Urothelium cell line (cell line): ENCODE results near the gene CTNND2.
A peak's percentile ranks its signal among the peaks of the same experiment; 100 is the strongest.

Experiments used
- DNase-seq: peaks from one replicate; pipeline ENCODE4 v3.0.0; 2011; ENCODE audit warnings: low spot score, mixed read lengths
- FAIRE-seq: peaks from 2 replicates; lab custom pipeline; 2011; peaks lifted over from hg19 to GRCh38; lab: Jason Lieb, UNC

Gene CTNND2

DNA sequence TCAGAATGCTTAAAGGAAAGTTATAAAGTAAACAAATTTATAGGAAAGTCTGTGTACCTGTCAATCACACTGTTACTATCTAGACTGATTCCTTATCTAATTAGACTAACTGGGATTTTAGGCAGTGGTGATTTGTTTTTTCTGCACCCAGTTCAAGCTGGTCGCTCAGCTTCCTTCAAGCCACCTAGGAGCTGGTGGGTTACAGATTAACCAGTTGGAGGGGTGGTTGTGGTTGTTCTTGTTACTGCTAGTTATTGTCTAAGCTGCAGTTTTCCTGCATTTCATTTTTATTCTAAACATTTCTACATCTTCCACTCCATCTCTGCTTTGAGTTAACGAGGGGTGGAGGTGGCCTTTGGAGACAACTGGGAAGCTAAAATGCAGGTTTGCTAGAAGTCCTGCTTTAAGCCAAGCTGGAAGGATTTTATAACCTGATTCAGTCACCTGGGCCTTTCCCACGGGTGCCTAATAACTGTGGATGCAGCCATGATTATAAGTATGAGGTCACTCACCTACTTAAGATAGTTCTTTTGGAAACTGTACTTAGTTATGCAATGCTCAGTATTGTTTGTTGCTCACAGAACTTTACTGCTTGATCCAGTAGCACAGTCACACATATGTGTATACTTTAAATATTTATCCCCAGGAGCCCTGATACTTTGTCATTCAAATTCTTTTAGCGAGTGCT, 839.3 kb downstream of the CTNND2 start:
- no peak for FAIRE-seq
- no peak for DNase-seq

- no peak for FAIRE-seq
- peak; percentile 63 for DNase-seq
Measured at GRCh38 chr5:11062397-11062796, 841.8 kb downstream of the CTNND2 start.

DNA sequence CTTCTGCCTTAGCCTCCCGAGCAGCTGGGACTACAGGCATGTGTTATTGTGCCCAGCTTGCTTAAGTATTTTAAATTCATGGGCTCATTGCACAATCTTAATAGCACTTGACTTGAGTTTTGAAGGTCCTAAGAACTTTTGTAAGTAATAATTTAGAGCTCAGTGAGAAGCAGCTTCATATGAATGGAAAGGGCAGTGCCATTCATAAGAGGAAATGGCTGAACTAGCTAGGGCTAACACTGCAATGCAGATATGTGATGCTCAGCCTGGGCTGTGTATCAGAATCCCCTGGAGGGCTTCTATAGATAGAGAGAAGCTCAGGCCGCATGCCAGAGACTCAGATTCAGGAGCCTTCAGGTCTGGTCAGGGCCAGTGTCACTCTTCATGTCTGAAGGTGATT, 847.7 kb downstream of the CTNND2 start:
- FAIRE-seq, result no peak

DNA sequence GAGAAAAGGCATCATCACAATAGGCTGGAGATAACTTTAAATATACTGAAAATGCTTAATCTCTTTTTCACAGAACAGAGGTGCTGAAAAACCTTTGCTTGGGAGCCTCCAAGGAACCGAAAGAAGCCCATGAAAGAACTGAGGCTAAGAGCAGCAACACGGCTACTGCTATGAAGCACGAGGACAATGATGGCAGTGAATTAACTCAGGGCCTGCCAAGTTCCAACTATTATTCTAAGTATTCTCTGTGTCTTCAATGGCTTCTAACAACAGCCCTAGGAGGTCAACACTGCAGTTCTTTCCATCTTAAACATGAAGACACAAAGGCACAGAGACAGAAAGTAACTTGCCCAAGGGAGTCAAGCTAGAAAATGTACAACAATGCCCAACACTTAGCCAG, 850.2 kb downstream of the CTNND2 start:
- DNase-seq, result no peak
- FAIRE-seq, result no peak

More for the DNA sequence above, 847.7 kb downstream of the CTNND2 start:
- no peak for DNase-seq

DNA sequence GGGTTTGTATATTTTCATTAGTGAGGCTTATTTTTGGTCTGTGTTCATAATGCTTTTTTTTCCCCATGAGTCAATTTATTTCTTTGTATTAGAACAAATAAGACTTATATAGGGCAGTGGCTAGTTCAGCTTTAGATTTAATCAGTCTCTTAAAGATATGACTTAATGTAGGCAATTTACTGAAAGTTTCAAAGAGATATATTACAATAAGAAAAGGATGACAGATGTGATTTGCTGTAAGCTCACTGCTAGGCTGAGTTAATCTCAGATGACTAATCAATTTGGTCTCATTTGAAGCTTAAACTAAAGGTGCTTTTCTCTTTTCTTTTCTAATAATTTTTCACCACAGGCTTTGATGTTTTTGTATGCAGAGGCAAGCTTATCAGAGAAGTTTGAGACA, 851.4 kb downstream of the CTNND2 start:
- FAIRE-seq (no peak), DNase-seq (no peak)

GRCh38 chr5:11050596-11051304, 853.5 kb downstream of the CTNND2 start:
- FAIRE-seq (no peak), DNase-seq (no peak)

DNA sequence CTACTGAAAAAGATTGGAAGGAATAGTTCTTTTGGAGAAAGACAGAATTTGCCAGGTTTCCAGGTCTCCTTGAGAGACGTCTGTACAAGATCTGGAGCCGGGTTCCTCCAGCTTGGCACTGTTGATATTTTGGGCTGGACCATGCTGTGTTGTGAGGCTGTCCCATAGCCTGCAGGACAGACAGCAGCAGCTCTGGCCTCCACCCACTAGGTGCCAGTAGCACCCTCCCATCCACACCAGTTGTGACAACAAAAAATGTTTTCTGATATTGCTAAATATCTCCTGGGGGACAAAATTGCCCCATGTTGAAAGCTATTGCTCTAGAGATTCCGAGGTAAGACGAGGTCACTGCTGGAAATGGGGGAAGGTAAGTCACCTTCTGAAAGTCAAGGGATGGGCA, 855.5 kb downstream of the CTNND2 start:
- DNase-seq (no peak), FAIRE-seq (peak; percentile 50)

DNA sequence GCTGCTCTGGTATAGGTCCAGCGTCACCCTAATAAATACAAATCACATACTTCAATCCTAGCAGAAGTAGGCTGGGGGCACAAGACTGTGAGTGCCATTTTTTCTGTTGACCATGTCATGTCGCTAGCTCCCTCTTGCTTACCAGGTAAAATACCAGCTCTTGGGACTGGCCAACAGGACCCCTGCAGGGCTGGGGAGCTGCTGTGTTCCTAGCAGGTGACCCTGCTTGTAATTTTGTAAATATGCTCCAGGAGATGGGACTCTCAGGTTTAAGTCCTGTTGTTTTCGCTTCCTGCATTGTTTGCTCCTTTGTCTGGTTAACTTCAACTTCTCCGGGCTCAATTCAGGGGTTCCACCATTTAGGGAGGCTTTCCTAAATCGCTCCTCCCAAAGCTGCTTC, 856.6 kb downstream of the CTNND2 start:
- DNase-seq (no peak), FAIRE-seq (no peak)

DNA sequence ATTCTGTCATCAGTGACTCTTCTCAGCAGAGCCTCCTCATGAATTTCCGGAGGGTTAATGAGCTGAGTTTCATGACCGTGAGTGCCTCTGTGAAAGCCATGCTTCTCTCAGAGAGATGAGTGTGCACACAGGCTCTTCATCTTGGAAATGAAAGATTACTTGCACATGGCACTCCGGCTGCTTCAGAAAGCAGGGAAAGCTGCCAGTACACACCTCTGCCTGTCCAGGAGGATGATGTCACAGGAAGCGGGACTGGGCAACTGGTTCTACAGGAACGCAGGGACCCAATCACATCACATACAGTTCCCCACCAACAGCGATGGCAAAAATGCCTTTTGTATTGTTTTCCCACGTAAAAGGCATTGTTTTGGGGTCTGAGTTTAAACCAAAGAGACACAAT, 857.2 kb downstream of the CTNND2 start:
- FAIRE-seq (peak; percentile 65), DNase-seq (peak; percentile 39)

GRCh38 chr5:11046160-11046559, 858.1 kb downstream of the CTNND2 start:
- DNase-seq, result no peak
- FAIRE-seq, result no peak

GRCh38 chr5:11045411-11045810, 858.8 kb downstream of the CTNND2 start:
- DNase-seq (no peak), FAIRE-seq (no peak)

GRCh38 chr5:11044581-11044980, 859.7 kb downstream of the CTNND2 start:
- FAIRE-seq (no peak), DNase-seq (no peak)

GRCh38 chr5:11043881-11044280, 860.4 kb downstream of the CTNND2 start:
- FAIRE-seq, result peak; percentile 81
- DNase-seq, result no peak

DNA sequence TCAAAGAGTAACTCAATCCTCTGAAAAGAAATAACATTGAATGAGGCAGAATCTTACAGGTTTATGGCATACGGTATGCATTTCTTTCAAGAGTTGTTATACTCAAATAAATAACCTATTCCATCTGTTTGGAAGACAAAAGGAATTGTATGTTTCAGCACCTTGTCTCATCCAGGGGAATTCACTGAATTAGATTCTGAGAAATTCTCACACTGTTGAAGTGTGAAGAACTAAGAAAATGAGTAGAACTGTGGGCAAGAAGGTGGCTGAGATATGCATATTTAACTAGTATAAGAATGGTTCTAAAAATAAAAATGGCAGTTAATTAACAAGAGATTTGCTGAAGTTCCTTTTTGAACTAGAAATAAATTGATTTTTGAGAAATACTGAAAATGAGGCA, 863.9 kb downstream of the CTNND2 start:
- DNase-seq (no peak), FAIRE-seq (no peak)

GRCh38 chr5:11038772-11039171, 865.5 kb downstream of the CTNND2 start:
- no peak for FAIRE-seq
- DNase-seq, result no peak

GRCh38 chr5:11037941-11038340, 866.3 kb downstream of the CTNND2 start:
- no peak for DNase-seq
- no peak for FAIRE-seq

DNA sequence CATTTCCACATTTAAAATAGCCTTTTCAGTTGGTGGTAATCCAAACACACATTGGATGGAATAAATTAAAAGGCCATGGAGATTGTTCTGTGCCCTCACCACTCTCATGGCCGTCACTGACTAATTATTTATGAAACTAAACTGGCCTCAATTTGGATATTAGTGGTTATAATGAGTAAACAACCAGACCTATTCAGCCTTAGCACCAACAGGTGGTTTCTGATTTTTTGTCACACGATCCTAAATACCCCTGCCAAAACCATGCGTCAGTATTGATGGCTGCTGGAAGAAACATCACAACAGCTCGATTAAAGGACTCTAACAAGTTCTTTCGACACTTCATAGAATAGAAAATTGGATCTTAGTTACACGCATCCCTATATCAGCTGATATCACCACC, 867.2 kb downstream of the CTNND2 start:
- no peak for FAIRE-seq
- DNase-seq, result no peak

DNA sequence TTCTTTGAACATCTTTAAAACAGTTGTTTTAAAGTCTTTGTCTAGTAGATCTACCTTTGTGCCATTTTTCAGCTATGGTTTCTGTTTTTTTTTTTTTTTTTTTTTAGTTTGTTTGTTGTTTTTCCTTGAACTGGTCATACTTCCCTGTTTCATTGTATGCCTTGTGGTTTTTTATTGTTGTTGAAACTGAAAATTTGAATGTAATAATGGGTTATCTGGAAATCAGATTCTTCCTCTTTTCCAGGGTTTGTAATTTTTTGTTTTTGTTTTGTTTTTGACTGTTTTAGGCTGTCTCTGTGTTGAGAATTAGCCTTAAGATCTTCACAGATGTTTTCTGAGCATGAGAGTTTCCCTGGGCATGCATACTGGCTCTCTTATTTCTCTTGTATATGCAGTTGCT, 873.6 kb downstream of the CTNND2 start:
- FAIRE-seq, result no peak
- DNase-seq, result no peak

DNA sequence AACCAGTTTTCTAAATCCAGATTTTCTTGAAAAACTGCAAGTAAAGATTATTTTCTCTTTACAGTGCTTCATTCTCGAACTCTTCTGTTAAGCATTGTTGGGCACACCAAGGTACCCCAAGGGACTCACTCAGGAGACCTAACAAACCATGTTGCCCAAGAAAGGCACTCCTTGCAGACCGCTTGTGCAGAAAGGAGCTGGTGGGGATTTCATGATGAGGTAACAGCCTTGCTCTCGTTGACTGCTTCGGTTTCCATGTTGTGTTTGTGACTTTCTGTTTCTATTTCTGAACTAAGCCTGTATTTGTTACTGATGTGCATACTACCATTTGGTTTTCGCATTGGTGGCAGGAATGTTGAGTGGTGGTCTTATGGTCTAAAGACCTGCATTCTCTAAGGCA, 876.6 kb downstream of the CTNND2 start:
- DNase-seq, result no peak
- no peak for FAIRE-seq

- DNase-seq (no peak), FAIRE-seq (no peak)
Measured at GRCh38 chr5:11026543-11026942, 877.7 kb downstream of the CTNND2 start.

DNA sequence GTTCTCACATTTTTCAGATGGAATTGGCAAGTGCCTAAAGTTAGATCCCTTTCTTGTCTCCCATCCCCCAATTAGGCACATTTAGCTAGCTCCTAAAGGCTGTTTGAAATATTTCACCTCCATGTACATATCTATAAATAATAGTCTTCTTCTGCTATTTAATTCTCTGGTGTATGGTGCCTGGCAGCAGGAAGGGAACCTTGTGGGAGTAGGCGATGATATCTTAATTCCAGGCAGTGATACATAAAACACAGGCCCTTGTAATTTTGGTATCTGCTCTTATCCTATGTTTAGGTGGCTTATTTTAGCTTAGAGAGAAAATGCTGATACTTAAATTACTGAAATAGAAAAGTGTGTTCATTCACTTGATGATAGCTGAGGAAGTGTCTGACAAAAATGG, 880.3 kb downstream of the CTNND2 start:
- DNase-seq (no peak), FAIRE-seq (no peak)

DNA sequence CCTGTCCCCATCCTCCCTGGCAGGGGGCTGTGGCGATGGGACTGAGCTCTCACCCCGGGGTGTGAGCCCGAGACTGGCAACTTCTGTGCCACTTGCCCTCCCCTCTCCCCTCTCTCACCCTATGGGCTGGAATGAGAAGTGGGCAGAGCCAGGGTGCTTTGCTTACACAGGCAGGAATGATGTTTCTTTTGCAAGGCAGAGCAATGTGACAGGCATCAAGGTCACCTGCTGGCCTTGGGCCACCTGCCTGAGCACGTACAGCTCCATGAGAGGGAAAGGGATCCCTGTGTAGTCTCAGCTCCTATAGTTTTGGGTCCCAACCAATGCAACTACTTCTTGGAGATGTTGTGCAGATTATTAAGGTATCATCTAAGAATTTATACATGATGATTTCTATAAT, 890.5 kb downstream of the CTNND2 start:
- DNase-seq (no peak), FAIRE-seq (no peak)

GRCh38 chr5:11012295-11012694, 892.0 kb downstream of the CTNND2 start:
- DNase-seq, result no peak
- no peak for FAIRE-seq
